ENCODE measurements around the gene RABEP1.
"Not testable (repeated sequence)": the region's sequence is repeated elsewhere in the genome, so short reads cannot be mapped to it uniquely, and the experiment has no call there.

RABEP1 gene

DNA sequence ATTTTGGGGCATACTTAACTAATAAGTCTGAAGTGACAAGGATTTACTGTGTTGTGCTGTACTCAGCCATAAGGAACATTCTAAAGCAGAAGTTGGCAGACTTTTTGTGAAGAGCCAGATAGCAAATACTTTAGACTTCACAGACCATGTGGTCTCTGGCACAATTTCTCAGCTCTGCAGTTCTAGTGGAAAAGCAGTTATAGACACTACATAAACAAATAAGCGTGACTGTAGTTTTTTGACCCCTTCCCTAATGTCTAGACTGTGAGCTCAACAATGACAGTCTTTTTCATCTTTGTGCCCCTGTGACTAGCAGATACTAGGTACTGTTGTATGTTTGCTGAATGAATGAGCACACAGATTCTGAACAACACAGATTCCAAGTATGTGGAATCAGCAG, 142.8 kb downstream of the RABEP1 start:
- DNase-seq (ENCODE audit: low read depth), result no peak

DNA sequence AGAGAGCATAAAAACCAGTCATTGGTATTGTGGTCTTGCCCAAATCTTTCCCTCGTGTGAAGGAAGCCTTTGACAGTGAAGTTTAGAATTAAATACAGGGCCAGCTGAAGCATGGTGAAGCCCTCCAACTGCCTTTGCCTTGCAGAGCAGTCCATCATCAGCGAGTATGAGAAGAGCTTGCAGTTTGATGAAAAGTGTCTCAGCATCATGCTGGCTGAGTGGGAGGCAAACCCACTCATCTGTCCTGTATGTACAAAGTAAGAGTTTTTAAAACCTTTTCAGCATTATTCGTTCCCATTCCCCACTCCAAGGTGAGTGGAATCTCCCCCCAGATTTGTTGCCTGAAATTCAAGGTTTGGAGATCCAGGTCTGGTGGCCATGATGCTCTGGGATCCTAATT, 143.7 kb downstream of the RABEP1 start:
- DNase-seq (ENCODE audit: low read depth), result no peak

DNA sequence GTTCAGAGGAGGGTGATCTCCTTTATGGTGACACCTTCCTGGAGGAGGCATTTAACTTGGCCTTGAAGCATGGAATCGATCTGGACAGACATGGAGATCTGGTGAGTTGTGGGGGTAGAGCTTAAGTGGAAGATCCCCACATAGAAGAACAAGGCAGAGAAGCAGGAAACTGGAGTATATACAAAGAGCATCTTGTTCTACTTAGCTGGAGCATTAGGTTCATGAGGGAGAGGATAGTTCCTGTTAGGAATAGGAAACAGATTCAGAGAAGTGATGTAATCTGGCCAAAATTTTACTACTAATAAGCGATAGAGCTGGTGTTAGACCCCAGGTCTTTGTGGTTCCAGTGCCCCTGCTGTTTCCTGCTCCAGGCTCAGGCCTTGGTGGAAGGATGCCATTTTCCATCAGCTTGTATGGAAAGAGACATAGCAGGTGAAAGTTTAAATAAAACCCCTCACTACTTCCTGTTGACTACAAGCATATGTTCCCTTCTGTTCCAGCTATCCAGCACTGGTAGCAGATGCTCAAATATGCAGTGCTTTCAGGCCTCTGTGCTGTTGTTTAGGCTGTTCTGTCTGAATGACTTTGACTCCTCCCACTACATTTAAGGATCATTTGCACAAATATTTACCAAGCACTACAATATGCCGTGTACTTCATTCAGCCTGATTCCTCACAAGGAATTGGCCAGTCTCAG, 147.3 kb downstream of the RABEP1 start:
- DNase-seq (ENCODE audit: low read depth), result no peak

DNA sequence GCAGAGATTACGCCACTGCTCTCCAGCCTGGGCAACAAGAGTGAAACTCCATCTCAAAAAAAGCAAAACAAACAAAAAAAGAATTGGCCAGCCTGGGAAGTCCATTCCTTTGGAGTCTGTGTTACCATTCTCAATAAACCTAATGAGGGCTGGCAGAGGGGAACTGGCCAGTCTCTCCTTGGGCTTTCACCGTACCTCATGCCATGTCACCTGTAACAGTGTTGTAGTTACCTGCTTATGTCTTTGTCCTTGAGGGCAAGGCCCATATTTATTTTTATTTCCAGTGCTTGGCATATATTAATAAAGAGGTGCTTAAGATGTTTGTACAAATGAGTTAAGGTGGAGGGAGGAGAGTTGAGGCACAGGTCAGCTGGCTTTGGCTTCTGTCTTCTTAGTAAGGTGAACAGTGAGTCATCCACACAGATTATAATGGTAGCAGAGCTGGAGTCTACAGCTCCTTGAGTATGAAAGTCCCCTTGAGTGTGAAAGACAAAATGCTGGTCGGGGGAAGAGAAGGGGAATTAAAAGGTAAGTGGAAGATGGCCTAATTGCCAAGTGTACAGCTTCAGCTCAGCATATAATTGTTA, 148.4 kb downstream of the RABEP1 start:
- DNase-seq (ENCODE audit: low read depth), result no peak

DNA sequence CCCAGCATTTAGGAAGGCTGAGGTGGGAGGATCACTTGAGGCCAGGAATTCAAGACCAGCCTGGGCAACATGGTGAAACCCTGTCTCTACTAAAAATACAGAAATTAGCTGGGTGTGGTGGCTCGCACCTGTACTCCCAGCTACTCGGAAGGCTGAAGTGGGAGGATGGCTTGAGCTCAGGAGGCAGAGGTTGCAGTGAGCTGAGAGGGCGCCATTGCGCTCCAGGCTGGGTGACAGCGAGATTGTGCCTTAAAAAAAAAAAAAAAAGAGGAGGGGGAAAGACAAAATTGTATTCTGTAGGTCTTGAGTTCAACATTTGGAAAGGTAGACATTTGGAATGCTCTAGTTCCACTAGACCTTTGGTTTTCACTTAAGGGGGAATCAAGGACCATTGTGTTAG, 149.2 kb downstream of the RABEP1 start:
- not testable (repeated sequence) for DNase-seq (ENCODE audit: low read depth)

DNA sequence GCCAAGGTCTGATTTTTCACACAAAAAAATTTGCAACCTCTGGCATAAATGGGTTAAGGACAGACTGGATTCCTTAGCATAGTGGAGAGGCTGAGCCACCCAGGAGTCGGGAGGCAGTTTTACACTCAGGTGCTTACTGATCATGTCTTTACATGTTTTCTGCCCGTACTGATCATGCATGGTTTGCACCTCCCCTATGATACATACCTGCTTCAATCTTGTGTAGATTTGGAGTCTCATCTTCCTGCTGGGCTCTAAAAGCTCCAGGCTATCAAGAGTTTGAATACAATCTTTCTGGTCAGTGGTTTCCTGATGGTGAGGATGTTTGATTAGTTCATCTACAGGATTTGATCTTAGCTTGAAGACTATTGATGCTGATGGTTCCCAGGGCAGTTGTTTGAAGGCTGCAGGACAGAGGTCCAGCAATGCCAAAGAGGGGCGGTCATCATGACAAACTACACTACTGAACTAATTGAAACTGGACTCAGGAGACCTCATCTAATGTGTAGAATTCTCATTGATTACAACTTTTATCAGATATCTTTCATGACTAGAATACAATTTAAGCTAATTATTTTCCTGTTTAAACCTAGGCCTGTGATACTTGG, 150.0 kb downstream of the RABEP1 start:
- DNase-seq (ENCODE audit: low read depth), result no peak

DNA sequence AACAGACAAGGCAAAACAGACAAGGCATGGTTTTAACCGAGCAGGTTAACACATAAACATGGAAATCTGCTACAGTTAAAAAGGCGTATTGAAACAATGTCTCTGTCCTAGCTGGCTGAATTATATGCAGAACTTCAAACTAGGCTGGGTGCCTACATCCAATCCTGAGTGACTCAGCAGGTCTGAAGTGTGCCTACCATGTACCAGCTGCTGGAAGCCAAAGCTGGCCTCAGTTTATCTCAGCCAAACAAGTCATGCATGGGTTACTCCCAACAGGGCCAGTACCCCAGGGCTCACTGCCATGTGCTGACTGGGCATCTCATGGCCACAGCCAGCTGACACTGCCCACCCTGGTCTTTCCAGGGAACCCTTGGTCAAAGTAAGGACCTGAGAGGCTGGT, 152.9 kb downstream of the RABEP1 start:
- no peak for DNase-seq (ENCODE audit: low read depth)

All from stimulated activated CD8-positive, alpha-beta memory T cell treated with anti-CD3 and anti-CD28 coated beads, Interleukin-15, amount 100 ng/mL, for 1 hour (primary cell).